GM18907 (cell line): Measurements from ENCODE around the gene TFAP2A.

ENCODE experiments used
- ATAC-seq: cut with Tn5 transposase; IDR thresholded peaks from one replicate; pipeline ENCODE4 v1.9.1; 2021; ENCODE audit warnings: mild to moderate bottlenecking, moderate library complexity; ENCODE audit not compliant: unreplicated experiment

TFAP2A gene

DNA sequence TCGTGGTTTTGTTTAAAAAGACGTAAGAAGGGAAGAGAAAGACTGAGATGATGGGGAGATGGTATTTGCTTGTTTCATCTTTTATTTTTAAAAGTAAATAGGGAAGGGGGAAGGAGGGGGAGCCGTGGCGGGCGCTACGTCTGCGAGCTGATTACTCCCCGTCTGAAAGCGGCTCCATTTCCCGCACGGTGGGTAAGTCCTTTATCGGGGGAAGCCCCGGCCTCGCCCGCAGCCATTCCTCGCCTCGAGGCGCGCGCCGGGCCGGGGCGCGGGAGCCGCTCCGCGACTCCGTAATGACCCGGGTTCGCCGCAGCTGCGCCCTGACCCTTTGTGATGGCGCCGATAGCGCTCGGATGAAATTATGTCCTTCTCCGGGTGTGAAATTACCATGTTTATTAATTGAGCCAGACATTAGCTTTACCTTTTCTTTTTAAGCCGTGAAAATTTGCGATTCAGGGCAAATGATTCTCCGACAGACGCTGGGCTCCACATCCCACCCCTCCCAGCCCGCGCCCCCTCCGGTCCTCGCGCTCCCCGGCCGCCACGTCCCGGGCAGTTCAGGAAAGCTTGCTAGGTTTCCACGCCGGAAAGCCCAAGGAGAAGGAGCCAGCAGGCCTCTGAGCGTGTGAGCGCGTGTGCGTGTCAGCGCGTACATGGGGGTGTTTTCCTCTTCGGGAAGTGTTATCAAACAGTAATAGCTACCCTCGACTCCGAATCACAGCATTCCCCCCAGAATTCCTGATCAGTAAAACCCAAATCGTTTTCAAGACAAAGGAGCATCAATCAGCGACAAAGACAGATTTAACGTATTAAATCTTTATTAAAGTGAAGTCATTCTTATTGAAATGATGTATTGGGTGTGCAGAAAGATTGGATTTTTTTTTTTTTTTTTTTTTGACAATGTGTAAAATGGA, 30.0 kb downstream of the TFAP2A start:
- no peak for ATAC-seq

DNA sequence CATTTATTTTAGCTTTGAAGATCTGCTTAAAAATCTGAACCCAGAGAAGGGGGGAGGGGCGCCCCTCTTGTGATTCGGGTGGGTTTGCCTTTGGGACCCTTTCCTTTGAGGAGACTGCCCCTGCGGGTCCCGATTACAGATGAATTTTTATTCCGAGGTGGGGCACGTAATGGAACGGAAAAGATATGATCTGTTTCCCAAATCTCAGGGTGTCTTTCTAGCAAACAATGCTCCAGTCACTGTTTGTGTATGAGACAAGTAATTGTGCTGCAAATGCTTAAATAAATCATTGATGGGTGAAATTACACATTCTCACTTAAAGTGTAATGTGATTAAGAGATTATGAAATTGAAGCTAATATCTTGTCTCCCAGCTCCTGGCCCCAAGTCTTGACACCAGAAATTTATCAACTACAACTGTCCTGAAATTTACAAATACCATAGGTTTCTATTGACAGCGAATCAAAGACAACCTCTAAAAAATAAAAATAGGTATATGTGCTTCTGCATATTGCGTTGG, 30.7 kb downstream of the TFAP2A start:
- ATAC-seq, result no peak

DNA sequence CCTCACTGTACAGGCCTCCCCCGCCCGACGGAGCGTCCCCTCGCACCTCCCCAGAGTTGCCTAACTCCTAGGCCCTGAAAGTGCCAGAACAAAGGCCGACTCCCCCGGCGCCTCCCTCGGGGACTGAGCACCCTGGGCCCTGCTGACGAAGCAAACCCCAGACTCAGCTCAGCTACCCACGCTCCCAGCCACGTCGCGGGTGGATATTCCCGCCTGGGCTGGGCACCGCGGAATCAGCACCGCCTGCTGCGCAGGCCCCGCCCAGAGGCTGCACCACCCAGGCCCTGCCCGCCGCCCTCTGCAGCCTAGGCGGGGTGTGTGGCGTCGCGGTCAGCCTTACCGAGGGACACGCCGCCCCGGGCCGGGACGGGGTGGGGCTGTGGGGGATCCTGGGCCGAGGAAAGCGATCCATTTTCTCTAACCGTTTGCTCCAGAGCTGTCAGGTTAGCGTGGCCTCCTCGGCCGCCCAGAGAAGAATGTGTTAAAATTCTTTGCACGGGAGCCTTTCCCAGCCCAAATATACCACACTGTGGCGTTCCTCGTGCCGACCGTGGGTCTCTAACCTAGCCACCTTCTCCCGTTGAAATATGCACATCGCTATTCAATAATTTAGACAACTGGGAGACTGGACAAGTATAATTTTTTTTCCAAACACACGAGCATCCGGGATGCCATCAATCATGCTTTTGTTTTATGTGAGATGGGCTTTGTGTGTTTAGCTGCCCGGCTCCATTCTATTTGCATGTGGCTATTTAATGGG, 31.4 kb downstream of the TFAP2A start:
- ATAC-seq, result no peak

DNA sequence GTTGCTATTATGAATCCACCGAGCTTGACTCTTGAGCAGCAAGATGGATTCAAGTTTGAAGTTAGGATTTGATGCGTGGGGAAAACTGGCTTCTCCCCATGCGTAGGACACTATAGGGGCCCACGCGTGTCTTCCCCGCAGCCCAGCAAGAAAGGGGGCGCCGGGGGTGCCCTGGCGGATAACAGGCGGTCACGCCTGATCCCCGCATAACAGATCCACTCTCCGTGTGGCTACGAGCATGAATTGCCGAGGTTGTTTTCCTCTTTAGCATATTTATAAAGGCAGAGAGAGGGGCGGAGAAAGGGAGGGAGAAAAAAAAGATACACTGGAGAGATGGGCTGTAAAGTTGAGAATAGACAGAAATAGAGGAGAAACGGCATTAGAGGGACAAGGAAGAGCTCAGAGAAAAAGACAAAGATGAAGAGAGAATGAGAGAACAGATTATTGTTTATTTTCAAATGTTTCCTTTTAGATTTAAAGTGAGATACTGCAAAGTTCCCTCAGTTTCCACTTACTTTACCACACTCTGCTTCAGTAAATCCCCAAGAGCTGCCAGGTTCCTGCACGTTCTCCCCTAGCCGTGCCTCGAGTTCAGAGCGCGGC, 32.0 kb downstream of the TFAP2A start:
- no peak for ATAC-seq

DNA sequence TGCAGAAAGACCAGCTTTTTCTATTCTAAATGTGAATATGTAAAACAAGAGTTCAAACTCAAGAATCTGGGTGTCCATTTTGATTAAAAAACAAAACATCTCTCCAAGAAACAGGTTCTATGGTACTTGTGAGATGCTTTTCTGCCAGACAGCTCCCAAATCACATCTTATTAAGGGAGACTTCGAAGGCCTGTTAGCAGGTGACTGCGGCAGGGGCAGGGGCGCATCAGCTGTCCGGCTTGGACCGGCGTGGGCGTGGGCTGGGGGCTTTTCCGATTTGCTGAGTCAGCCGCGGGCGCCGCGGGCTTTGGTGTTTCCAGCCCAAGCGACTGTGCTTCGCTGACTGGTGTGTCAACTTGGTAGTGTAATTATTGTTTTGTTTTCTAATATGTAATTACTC, 32.6 kb downstream of the TFAP2A start:
- no peak for ATAC-seq

DNA sequence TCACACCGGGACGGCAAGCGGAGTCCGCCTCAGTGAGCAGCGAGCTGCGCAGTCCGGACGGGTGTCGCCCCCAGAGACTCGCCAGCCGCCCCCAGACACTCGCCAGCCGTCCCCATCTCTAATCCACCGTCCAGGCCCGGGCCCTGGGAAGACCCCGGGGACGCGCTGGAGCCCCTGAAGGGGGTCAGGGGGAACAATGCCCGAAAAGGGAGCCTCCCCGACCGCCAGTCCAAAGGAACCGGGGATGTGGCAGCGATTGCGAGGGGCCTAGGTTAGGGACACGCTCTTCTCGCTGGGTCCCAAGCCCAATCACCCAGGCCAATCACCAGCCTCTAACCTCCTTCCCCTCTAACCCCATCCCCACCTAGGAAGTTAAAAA, 33.1 kb downstream of the TFAP2A start:
- no peak for ATAC-seq

DNA sequence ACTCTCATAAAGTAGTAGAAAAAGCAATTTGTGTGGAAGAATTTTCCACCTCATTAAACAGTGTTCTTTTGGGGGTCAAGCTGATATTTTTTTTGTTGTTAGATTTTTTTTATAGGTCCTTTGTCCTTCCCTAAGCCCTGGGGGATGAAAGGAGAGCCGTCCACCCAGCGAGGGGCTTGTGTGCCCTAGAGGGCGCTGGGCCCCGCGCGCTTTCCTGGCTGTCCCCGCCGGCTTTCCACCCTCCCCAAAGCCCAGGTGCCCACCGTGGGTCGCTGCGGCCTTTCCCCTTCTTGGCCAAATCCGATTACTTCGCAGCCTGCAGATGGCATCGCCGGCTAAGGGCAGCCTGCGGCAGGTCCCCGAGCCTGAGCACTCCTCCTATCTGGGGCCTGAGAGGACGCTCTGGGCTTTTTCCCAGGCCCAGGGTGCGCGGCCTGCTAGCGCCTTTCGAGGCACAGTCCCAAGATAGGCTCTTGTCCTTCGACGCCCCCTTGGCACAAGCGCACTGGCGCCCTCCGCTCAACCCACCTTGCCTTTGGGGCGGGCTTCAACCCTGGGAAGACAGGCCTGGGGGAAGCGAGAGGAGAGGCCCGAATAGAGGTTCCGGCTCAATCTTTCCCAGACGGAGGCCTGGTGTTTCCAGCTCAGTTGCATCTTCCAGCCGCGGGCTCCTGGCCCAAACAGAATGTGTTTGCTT, 33.6 kb downstream of the TFAP2A start:
- ATAC-seq, result no peak

DNA sequence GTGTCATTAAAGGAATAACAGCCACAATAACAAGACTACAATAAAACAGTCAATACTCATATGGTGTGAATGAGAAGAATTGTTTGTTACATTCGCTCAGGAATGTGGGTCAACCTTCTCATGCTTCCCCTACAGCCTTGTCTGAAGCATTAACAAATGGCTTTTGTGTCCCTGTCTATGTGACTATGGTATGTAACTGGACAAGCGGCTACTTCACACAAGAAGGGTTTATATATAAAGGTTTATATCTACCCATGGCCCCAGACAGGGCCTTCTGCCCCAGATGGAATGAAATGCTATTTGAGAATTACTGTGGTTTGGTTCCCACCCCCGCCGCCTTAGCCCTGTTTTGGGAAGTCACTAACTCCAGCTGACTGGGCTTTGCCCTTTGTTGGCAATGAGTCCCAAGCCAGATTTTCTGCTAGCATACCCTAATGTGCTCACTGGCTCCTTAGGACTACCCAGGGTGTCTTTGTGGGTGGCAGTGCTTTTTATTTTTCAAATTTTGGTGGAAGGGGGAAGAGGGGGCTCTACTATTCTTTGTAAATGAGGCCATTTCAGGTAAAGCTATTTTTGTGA, 39.4 kb downstream of the TFAP2A start:
- ATAC-seq, result no peak

DNA sequence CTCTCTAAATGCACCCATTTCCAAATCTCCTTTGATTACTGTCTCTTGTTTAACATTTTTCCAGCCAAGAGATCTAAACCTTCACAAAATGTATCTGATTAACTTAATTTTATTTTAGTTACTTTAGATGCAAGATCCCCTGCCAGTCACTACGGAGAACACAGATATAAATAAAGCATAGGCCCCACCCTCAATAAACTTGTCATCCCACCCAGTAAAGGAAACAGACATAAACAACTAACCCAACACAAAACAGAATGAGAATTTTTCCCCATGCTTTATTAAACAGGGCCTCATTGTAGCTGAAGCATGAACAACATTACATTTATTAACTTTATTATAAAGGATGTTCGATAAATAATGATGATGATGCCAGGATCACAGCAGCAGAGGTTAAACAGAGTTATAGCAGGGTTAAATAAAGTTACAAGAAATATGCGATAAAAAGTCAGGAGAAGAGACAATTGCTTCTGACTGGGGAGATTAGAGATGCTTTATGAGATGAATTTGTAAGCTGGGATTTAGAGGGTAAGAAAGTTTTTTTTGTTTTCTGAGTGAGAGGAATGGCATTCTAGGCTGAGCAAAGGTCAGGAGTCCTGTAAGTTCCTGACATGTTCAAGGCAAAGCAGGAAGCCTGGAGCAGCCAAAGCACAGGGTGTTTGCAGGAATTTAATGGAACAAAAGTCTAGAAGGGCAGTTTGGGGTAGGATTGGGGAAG, 41.1 kb downstream of the TFAP2A start:
- ATAC-seq, result no peak

DNA sequence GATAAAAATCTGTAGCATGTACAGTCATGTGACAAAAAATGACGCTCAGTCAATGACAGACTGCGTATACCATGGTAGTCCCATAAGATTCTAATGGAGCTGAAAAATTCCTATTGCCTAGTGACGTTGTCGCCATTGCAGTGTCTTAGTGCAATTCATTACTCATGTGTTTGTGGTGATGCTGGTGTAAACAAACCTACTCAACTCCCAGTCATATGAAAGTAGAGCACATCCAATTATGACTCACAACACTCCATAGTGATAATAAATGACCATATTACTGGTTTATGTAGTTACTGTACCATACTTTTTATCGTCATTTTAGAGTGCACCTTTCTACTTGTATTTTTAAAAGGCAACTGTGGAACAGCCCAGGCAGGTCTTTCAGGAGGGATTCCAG, 45.0 kb downstream of the TFAP2A start:
- ATAC-seq, result no peak

DNA sequence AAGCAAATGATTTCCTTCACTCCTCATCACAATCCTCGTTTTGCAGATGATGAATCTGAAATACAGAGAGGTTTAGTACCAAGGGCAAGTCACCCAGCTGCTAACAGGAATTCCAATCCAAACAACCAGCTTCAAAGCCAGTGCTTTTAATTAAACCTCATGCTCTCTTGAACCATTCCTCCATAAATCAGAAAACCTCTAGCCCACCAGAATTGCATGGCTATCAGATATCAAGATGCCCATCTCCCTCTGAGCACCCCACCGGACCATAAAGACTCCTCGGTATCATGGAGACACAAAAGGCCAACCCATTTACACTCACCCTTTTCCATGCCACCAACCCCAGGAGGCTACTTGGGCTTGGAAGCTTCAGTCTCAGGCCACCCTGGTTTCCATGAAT, 46.0 kb downstream of the TFAP2A start:
- no peak for ATAC-seq

DNA sequence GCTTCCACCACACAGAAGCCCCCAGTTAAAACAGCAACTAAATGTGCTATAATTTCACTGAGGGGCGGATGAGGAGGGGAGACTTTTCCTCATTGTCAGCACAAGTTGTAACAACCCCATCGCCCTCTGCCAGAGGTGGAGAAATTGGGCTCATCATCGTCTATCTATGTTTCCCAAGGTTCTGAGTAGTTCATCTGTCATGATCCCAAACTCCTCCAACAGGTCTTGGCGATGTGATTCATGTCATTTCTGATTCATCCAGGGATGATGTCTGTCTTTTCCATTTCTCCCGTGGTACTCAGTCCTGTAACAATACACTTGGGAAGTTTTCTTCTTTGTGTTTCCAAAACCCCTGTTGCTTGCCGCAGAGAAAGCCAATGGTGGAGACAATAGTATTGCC, 51.0 kb downstream of the TFAP2A start:
- ATAC-seq, result no peak

DNA sequence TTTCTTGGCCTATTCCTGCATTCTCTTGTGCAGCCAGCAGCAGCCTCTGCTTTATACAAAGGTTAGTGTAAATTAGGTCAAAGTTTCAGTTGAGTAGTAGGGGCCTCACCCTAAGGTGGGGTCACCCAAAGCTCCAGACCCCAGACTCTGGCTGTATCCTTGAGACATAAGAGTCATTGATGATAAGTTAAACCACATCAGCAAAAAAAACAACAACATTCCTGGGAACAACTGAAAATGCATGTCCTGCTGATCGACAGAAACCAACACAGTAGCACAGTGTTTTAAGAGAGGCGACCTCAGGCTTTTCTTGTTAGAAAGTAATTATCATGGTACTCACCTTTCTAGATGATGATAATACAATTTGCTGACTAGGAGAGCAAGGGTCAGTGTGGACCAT, 52.6 kb downstream of the TFAP2A start:
- no peak for ATAC-seq

DNA sequence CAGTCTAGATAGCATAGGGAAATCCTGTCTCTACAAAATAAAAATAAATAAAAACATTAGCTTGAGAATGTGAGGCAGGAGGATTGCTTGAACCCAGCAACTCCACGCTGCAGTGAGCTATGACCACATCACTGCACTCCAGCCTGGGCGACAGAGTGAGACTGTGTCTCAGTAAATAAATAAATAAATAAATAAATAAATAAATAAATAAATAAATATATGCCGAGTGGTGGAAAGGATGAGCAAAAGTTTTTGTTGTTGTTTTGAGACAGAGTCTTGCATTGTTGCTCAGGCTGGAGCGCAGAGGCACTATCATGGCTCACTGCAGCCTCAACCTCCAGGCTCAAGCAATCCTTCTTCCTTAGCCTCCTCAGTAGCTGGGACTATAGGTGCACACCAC, 53.4 kb downstream of the TFAP2A start:
- no peak for ATAC-seq

DNA sequence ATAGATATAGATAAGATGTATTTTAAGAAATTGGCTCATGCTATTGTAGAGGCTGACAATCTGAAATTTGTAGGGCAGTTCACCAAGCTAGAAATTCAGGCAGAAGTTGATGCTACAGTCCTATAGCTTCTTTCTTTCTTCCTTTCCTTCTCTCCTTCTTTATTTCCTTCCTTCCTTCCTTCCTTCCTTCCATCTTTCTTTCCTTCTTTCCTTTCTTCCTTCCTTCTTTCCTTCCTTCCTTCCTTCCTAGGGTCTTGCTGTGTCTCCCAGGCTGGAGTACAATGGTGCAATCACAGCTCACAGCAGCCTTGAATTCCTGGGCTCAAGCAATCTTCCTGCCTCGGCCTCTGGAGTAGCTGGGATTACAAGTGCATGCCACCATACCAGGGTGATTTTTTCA, 55.3 kb downstream of the TFAP2A start:
- ATAC-seq, result no peak

DNA sequence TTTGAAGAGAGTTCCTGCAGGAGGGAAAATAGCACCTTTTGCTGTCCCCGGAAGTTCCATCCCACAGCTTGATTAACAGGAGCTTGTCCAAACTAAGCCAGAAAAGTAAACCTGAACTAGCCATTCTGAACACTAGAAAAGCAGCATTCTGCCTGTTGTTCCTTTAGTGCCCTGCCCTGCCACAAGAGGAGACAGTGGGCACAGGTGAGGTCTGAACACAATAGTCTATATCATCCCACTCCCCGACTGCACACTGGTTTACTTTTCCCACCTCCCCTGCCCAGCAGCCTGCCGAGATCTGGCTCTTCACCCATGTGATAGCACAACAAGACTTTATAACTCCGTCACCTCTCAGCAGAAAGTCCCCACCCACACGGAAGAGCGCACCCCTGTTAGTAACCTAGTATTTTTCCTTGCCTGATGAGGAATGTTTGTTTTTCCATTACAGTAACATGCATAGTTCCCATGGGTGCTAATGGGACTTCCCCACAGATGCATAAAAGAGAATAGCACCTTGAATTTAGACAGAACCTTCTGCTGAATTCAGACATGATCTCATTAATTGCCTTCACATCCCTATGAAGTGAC, 59.7 kb downstream of the TFAP2A start:
- no peak for ATAC-seq

DNA sequence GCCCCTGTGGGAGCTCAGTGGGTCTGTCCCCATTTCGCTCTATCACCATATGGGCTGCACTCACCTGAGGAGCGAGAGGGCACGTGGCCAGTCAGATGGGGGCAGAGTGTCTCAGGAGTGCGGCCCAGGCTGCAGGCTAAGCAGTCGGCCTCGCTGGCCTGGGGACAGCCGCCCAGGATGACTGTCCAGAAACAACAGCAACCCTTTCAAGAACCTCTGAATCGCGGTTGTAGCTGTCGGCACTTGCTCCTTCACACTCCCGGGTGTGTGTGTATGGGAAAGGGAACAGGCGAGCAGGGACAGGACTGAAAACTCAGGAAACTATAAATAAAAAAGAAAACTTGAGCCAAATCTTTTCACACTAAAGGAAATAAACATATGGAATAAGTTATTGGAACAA, 63.1 kb downstream of the TFAP2A start:
- ATAC-seq, result no peak

DNA sequence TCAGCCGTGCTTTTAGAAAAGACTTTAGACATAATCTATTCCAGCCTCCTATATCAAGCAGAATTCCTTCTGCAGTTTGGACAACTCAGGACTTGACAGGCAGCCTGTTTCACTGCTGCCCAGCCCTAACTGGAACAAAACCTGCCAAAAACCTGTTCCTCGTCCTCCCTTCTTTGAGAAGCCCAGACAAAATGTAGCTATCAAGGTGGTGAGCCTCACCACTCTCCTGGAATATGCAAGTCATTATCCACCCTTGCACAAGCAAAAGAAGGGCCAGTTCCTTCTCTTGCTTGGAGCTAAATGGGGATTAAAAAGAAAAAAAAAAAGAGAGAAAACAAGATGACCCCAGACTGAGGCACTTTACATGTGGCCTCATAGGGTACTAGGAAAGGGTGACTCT, 64.2 kb downstream of the TFAP2A start:
- no peak for ATAC-seq

DNA sequence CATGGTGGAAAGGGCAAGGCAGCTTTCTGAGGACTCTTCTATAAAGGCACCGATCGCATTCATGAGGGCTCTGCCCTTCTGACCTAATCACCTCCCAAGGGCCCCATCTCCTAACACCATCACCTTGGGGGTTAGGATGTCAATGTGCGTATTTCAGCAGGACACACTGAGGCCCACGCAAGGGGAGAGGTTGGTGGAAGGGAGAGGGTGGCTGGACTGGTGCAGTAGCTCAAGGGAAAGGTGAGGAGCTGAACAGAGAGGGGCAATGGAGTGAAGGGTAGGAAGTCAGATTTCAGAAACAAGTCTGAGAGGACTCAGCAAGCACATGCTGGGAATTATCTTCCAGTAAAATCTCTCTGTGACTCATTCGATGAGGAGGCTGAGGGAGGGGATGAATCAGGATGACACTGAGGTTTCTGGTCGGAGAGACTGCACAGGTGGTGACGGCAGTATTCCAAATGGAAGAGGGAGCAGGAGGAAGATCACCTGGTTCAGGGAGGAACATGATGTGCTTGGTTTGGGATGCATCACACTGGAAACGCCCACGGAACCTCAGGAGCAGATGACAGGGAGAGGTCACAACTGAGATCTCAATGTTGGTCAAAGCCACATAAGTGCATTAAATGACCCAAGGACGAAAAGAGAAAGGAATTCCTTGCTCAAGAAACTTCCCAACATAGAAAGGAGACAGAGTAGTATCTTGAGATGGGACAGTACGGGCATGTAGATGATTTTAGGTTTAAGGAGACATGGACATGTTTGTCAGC, 67.1 kb downstream of the TFAP2A start:
- ATAC-seq, result no peak
